Caco-2 (cell line): ENCODE results near the gene LRRC3B. TPM values are rescaled to one million over a fixed set of nuclear protein-coding genes. Genes with fewer than 3 reads are reported as not detected.

ENCODE experiments used
- BruUV-seq: library from RNA; stranded (reverse); fragments of 400-500 nt; replicated peaks from 2 replicates; lab custom pipeline; 2021; lab: Mats Ljungman, UMichigan
- CTCF ChIA-PET: fragments of 300-600 bp; sonication (Branson Sonifier 250); formaldehyde crosslinking; loops from one replicate; lab custom pipeline; 2022; ENCODE audit warnings: antibody characterized with exemption; lab: Charles Lee
- POLR2A ChIA-PET: fragments of 300-600 bp; sonication (Branson Sonifier 250); formaldehyde crosslinking; loops from one replicate; lab custom pipeline; 2022; ENCODE audit warnings: antibody characterized with exemption; lab: Charles Lee
- DNase-seq, 2 experiments: peaks; one replicate each; pipeline versions ENCODE4 v3.0.0 to v3.0.0-alpha.2; 2020 to 2022
- H3K27me3 ChIP-seq: replicated peaks from 2 replicates; pipeline ENCODE4 v1.6.0; 2011; ENCODE audit warnings: low read length; ENCODE audit not compliant: control insufficient read depth, insufficient read depth
- H3K36me3 ChIP-seq: 2 replicates; pipeline ENCODE4 v1.5.1; 2011; ENCODE audit warnings: low read length; ENCODE audit not compliant: control insufficient read depth, insufficient read depth
- H3K4me1 ChIP-seq: fragments of 250-450 bp; sonication (Bioruptor Pico); 2 replicates; pipeline ENCODE4 v1.5.1; 2020; ENCODE audit warnings: mild to moderate bottlenecking
- H3K4me3 ChIP-seq: 2 replicates; pipeline ENCODE4 v1.5.1; 2011; ENCODE audit warnings: low read depth, mild to moderate bottlenecking, control low read depth, low read length
- H3K9me3 ChIP-seq: fragments of 250-450 bp; sonication (Bioruptor Pico); 2 replicates; pipeline ENCODE4 v1.5.1; 2020; ENCODE audit warnings: mild to moderate bottlenecking, moderate library complexity
- H3K27ac Mint-ChIP-seq: one replicate; pipeline ENCODE4 v1.8.0; 2022; ENCODE audit warnings: mixed read lengths; ENCODE audit not compliant: unreplicated experiment
- H3K27me3 Mint-ChIP-seq: one replicate; pipeline ENCODE4 v1.8.0; 2022; ENCODE audit warnings: mixed read lengths; ENCODE audit not compliant: insufficient read depth, unreplicated experiment
- H3K36me3 Mint-ChIP-seq: one replicate; pipeline ENCODE4 v1.8.0; 2022; ENCODE audit warnings: mild to moderate bottlenecking, mixed read lengths; ENCODE audit not compliant: insufficient read depth, unreplicated experiment
- H3K4me1 Mint-ChIP-seq: one replicate; pipeline ENCODE4 v1.8.0; 2022; ENCODE audit warnings: low read depth, mixed read lengths; ENCODE audit not compliant: unreplicated experiment
- H3K4me3 Mint-ChIP-seq: one replicate; pipeline ENCODE4 v1.8.0; 2022; ENCODE audit warnings: mild to moderate bottlenecking, moderate library complexity, mixed read lengths; ENCODE audit not compliant: unreplicated experiment
- H3K9me3 Mint-ChIP-seq: one replicate; pipeline ENCODE4 v1.8.0; 2022; ENCODE audit warnings: mixed read lengths; ENCODE audit not compliant: unreplicated experiment
- CTCF ChIP-seq, 2 experiments: fragments of 200-600 bp in 1 of 2; IDR thresholded peaks; 1 replicate in 1 of 2; 2 replicates in 1 of 2; pipeline versions ENCODE4 v1.5.1 to v1.8.0; 2011 to 2022; ENCODE audit warnings: antibody characterized with exemption in 1 of 2, control low read depth in 1 of 2, inconsistent platforms in 1 of 2, low read depth in 1 of 2, low read length in 1 of 2, mild to moderate bottlenecking in 1 of 2, moderate library complexity in 1 of 2; ENCODE audit not compliant: insufficient read depth in 1 of 2, severe bottlenecking in 1 of 2, unreplicated experiment in 1 of 2
- intact Hi-C: fragments of 100-400 bp; cut with micrococcal nuclease; formaldehyde crosslinking; loops from one replicate; pipeline ENCODE4 v1.10.0; 2022; ENCODE audit not compliant: unreplicated experiment
- total RNA-seq: library from RNA; stranded (reverse); gene quantifications from 2 replicates; pipeline ENCODE4 v1.2.3, GENCODE V29; 2022

Gene LRRC3B
- total RNA-seq, 1 experiment from 2014 or later: not detected

GRCh38 chr3:26668696-26669095, 46.1 kb downstream of the LRRC3B start:
- DNase-seq: no peak
- no peaks in the 10 kb centered on the region for H3K36me3 Mint-ChIP-seq
- intact Hi-C loops: no loop called here
- CTCF ChIA-PET: no interaction called here
- Histone ChIP-seq H3K4me1 (no peaks in the 10 kb centered on the region), H3K4me3 (no peak overlapping the region), H3K27me3 (no peaks in the 10 kb centered on the region), H3K9me3 (no peaks in the 10 kb centered on the region), H3K36me3 (no peaks in the 10 kb centered on the region)
- H3K27me3 Mint-ChIP-seq: no peaks in the 10 kb centered on the region
- no peaks in the 10 kb centered on the region for H3K4me1 Mint-ChIP-seq
- POLR2A ChIA-PET: no interaction called here
- no peak for TF ChIP-seq CTCF (IDR thresholded peaks at IDR 0.05; ENCODE audit: insufficient read depth in 1 of 2, low read depth in 1 of 2, low read length in 1 of 2, severe bottlenecking in 1 of 2, unreplicated experiment in 1 of 2)
- no TSS peak for BruUV-seq
- no peak overlapping the region for H3K4me3 Mint-ChIP-seq
- H3K9me3 Mint-ChIP-seq: no peaks in the 10 kb centered on the region
- H3K27ac Mint-ChIP-seq: no peak overlapping the region

- TF ChIP-seq CTCF (IDR thresholded peaks at IDR 0.05; ENCODE audit: insufficient read depth in 1 of 2, low read depth in 1 of 2, low read length in 1 of 2, severe bottlenecking in 1 of 2, unreplicated experiment in 1 of 2): no peak
- H3K36me3 Mint-ChIP-seq: no peaks in the 10 kb centered on the region
- H3K9me3 Mint-ChIP-seq: no peaks in the 10 kb centered on the region
- no TSS peak for BruUV-seq
- H3K4me1 Mint-ChIP-seq: no peaks in the 10 kb centered on the region
- intact Hi-C loops: no loop called here
- CTCF ChIA-PET: no interaction called here
- H3K27ac Mint-ChIP-seq: no peak overlapping the region
- no peak for DNase-seq
- H3K27me3 Mint-ChIP-seq: no peaks in the 10 kb centered on the region
- H3K4me3 Mint-ChIP-seq: no peak overlapping the region
- Histone ChIP-seq H3K4me1 (no peaks in the 10 kb centered on the region), H3K9me3 (no peaks in the 10 kb centered on the region), H3K36me3 (no peaks in the 10 kb centered on the region), H3K27me3 (no peaks in the 10 kb centered on the region), H3K4me3 (no peak overlapping the region)
- POLR2A ChIA-PET: no interaction called here
Measured at GRCh38 chr3:26675336-26675735, 52.8 kb downstream of the LRRC3B start.

GRCh38 chr3:26681632-26682031, 59.1 kb downstream of the LRRC3B start:
- no peak overlapping the region for H3K4me3 ChIP-seq
- H3K9me3 ChIP-seq: no peaks in the 10 kb centered on the region
- intact Hi-C loops: no loop called here
- ChIA-PET CTCF (no interaction called here), POLR2A (no interaction called here)
- Mint-ChIP-seq H3K4me3 (no peak overlapping the region), H3K27me3 (no peaks in the 10 kb centered on the region), H3K4me1 (no peaks in the 10 kb centered on the region), H3K9me3 (no peaks in the 10 kb centered on the region), H3K27ac (no peak overlapping the region), H3K36me3 (no peaks in the 10 kb centered on the region)
- no peaks in the 10 kb centered on the region for H3K4me1 ChIP-seq
- DNase-seq: no peak
- no TSS peak for BruUV-seq
- no peaks in the 10 kb centered on the region for H3K27me3 ChIP-seq
- H3K36me3 ChIP-seq: no peaks in the 10 kb centered on the region
- TF ChIP-seq CTCF (IDR thresholded peaks at IDR 0.05; ENCODE audit: insufficient read depth in 1 of 2, low read depth in 1 of 2, low read length in 1 of 2, severe bottlenecking in 1 of 2, unreplicated experiment in 1 of 2): no peak
